AG09309 (cell line): Measurements from ENCODE around the gene UNG.
"Not testable (repeated sequence)": the region's sequence is repeated elsewhere in the genome, so short reads cannot be mapped to it uniquely, and the experiment has no call there.

Experiments
- DNase-seq: peaks from one replicate; pipeline ENCODE4 v3.0.0-alpha.2; 2010; ENCODE audit warnings: low read depth
- H3K4me3 ChIP-seq: 2 replicates; pipeline ENCODE4 v1.5.1; 2011; ENCODE audit warnings: mild to moderate bottlenecking, low read depth, low read length, moderate library complexity; ENCODE audit not compliant: control insufficient read depth
- TF ChIP-seq, protein P1 (sequence below): IDR thresholded peaks from 2 replicates; pipeline ENCODE4 v1.5.1; 2011; ENCODE audit warnings: mild to moderate bottlenecking, low read depth, low read length, inconsistent platforms; ENCODE audit not compliant: insufficient read depth, control insufficient read depth; ENCODE audit errors: missing control alignments

Gene UNG

DNA sequence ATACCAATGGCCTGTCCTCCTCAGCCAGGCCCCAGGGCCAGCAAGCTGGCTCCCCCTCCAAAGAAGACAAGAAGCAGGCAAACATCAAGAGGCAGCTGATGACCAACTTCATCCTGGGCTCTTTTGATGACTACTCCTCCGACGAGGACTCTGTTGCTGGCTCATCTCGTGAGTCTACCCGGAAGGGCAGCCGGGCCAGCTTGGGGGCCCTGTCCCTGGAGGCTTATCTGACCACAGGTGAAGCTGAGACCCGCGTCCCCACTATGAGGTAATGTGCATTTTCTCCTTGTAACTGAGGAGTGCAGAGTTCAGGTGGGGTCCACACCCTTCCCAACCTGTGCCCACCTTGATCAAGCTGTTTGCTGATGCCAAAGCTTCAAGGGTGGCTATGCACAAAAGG lies 42.4 kb downstream of the UNG start:
- no peak overlapping the region for H3K4me3 ChIP-seq
- DNase-seq, result no peak
- TF ChIP-seq, protein P1, sequence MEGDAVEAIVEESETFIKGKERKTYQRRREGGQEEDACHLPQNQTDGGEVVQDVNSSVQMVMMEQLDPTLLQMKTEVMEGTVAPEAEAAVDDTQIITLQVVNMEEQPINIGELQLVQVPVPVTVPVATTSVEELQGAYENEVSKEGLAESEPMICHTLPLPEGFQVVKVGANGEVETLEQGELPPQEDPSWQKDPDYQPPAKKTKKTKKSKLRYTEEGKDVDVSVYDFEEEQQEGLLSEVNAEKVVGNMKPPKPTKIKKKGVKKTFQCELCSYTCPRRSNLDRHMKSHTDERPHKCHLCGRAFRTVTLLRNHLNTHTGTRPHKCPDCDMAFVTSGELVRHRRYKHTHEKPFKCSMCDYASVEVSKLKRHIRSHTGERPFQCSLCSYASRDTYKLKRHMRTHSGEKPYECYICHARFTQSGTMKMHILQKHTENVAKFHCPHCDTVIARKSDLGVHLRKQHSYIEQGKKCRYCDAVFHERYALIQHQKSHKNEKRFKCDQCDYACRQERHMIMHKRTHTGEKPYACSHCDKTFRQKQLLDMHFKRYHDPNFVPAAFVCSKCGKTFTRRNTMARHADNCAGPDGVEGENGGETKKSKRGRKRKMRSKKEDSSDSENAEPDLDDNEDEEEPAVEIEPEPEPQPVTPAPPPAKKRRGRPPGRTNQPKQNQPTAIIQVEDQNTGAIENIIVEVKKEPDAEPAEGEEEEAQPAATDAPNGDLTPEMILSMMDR, result no peak

DNA sequence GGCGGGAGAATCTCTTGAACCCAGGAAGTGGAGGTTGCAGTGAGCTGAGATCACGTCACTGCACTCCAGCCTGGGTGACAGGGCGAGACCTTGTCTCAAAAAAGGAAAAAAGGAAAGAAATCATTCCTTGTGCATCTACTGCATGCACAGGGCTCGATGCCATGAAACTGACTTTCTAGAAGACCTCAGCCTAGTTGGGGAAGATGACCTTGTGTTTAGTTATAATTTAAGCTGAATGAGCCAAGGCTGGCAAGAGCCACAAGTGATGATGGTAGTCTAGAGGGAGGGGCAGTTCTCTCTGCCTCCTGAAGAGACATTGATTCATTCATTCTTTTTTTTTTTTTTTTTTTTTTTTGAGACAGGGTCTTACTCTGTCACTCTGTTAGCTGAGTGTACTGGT lies 43.2 kb downstream of the UNG start:
- no peak overlapping the region for H3K4me3 ChIP-seq
- TF ChIP-seq, protein P1, result no peak

DNA sequence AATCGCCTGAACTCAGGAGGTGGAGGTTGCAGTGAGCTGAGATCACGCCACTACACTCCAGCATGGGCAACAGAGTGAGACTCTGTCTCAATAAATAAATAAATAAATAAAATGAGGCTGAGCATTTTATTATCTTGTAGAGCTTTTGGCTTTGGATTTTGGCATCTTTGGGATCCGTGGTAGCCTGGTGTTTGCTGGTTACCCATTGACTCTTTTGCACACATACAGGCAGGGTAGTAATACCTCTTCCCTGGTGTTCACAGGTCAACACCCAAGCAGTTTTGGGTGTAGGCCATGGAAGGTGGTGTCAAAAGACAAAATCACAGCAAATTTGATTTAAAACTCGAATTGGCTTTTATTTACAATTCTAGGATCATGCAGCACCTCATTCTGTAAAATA lies 46.8 kb downstream of the UNG start:
- H3K4me3 ChIP-seq, result no peak overlapping the region
- no peak for DNase-seq
- TF ChIP-seq, protein P1, result no peak

More for the DNA sequence above, 43.2 kb downstream of the UNG start:
- DNase-seq, result no peak

DNA sequence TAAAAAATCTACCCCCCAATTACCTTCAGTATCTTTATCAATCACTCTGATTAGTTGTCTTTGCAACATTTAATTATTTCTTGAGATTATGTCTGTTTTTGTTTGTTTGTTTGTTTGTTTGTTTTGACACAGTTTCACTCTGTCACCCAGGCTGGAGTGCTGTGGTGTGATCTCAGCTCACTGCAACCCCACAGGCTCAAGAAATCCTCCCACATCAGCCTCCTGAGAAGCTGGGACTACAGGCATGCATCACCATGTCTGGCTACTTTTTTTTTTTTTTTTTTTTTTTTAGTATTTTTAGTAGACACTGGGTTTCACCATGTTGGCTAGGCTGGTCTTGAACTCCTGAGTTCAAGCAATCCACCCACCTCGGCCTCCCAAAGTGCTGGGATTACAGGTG lies 49.7 kb downstream of the UNG start:
- DNase-seq, H3K4me3 ChIP-seq: not testable (repeated sequence)

DNA sequence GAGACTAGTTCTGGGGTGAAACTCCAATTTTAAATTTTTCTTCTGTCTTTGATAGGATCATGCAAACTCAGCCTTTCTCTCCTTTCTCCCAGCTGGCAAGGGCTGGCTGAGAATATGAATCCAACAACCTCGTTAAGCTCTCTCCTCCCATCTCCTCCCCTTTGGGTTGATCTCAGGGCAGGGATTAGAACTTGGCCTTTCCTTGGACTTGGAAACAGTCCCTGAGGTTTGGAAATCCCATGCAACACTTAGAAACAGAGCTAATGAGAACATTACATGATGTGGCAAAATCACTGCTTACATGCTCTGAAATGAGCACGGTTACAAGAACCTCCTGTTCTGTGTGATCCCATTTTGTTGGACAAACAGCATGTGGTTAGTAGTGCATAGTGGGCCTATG lies 50.6 kb downstream of the UNG start:
- DNase-seq, result peak; percentile 63
- TF ChIP-seq, protein P1, result no peak
- no peak overlapping the region for H3K4me3 ChIP-seq

DNA sequence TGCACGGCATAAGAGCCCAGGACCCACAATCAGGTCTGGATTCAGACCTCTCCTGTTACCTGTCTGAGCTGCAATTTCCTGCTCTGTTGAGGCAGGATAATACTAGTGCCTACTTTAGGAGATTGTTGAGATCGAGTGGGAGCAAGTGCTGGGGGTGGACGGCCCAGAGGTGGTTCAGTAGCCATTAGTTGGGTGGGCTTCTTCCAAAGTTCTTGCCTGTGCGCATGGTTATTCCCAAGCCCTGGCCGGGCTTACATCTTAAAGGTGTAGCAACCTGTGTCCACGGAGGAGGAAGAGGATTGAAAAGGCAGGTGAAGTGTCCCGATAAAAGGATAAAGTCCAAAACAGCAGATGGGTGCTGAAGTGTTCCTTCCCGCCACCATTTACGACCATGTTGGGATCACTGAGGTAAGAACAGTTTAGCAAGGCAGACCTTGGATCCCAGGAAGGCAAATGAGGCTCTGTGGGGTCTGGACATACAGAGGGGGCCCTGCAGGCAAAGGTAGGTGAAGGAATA lies 52.8 kb downstream of the UNG start:
- TF ChIP-seq, protein P1, result no peak
- no peak for DNase-seq

DNA sequence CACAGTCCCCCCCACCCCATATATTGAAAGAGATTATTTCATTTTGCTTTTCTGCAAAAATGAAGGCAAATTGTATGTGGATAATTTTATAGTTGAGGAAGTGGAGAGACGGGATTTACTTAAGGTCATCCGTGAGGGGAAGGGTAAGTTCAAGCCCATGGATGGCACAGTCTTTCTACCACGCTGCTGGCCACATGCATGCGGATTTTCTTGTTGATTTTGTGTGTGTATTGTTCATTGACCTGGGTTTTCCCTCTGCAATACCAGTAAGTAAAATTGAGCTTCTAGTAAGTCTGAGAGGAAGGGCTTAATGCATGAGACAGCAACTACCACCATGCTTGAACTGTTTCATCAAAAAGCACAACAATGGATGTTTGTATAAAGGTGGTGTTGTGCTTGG lies 54.1 kb downstream of the UNG start:
- DNase-seq, result no peak
- no peak overlapping the region for H3K4me3 ChIP-seq
- TF ChIP-seq, protein P1, result no peak

More for the DNA sequence above, 52.8 kb downstream of the UNG start:
- H3K4me3 ChIP-seq, result no peak overlapping the region
